T-helper 1 cell (primary cell): Measurements from ENCODE around the gene NXNL2.
A peak's percentile ranks its signal among the peaks of the same experiment; 100 is the strongest.

ENCODE experiments used
- DNase-seq, 5 donors: peaks; one replicate each; pipeline ENCODE4 v3.0.0-alpha.2; 2012 to 2020

NXNL2 gene

DNA sequence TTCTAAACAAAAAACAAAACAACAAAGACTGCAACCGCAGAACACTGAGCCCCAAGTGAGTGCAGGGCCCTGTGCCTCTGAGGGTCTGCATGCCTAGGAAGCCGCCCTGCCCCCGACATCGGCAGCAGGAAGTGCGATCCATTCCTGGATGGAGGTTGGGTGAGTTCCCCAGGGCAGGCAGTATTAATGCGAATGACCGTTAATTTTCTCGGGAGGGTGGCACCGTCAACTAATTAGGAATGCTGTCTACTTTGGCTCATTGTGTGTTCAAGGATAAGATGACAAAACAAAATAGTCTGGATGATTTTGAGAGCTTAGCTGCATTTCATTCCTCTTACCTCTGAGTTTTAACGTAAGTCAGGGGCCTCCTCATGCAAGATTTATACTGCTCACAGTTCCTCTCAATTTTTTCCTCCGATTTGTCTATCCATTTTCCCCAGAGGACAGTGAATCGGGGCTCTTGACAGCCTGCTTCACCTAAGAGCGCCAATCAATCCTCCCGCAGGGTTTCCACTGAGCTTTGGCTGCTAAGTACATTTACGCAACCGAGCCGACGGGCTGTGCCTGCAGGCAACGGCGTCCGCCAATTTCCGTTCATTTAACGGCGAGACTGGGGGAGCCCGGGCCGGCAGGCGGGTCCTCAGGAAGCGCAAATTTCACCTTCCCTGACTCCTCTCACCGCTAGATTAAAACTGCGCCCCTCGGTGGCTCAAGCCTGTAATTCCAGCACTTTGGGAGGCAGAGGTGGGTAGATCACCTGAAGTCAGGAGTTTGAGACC, 2.9 kb upstream of the NXNL2 start:
- peak in 1 of 5 donors; percentile 17 for DNase-seq

DNA sequence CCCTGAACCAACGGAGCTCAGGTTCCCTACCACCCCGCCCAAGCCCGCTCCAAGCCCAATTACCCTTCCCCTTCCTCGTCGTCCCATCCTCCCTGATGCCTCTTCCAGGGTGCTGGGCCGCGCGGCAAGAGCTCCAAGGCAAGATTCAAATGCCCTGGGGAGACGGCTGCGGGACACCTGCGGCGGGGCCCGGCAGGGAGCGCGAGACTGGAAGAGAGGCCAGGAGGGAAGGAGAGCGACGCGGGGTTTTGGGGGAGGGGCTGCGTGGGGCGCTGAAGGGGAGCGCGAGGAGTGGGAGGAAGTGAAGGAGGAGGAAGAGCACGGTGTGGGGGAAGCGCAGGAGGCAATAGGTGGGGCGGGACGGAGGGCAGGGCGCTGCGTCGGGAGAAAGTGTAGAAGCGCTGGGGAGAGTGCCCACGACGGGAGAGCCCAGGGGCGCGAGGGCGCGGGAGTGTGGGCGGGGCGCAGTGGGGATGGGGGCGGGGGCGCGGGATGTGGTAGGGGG, 975 bp upstream of the NXNL2 start:
- DNase-seq, result no peak

DNA sequence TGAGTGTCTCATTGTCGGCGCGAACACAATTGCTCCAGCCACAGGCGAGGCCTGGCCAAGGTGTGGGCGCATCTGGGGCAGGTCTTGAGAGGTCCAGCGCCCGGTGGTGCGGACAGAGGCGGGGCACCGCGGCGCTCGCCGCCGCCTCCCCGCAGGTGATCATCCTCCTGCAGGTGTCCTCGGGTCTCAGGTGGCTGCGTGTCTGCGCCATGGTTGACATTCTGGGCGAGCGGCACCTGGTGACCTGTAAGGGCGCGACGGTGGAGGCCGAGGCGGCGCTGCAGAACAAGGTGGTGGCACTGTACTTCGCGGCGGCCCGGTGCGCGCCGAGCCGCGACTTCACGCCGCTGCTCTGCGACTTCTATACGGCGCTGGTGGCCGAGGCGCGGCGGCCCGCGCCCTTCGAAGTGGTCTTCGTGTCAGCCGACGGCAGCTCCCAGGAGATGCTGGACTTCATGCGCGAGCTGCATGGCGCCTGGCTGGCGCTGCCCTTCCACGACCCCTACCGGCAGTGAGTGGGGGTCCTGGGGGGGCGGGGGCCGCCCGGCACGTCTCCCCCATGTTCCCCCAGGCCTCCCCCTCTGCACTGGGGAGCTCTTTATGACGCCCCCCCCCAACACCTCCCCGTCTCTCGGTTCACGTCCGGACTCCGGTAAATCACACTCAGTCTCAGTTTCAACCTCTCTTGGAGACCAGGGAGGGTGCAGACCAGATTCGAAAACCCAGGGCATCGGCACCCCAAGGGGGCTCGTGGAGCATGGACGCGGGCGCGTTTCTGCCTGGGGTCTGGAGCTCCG, 446 bp downstream of the NXNL2 start:
- DNase-seq, result no peak

DNA sequence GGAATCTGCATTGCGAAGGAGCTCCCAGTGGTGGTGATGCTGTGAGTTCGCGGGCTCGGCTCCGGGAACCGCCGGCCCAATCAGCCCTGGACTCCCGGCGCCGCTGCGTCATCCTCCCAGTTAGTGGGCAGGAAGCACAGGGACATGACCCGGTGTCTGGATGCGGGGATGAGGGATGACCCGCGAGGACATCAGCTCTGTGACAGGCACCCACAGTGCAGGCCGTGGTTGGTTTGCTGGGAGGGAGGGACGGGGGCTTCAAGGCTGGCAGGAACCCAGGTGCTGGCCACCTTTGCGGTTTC, 996 bp downstream of the NXNL2 start:
- no peak for DNase-seq

DNA sequence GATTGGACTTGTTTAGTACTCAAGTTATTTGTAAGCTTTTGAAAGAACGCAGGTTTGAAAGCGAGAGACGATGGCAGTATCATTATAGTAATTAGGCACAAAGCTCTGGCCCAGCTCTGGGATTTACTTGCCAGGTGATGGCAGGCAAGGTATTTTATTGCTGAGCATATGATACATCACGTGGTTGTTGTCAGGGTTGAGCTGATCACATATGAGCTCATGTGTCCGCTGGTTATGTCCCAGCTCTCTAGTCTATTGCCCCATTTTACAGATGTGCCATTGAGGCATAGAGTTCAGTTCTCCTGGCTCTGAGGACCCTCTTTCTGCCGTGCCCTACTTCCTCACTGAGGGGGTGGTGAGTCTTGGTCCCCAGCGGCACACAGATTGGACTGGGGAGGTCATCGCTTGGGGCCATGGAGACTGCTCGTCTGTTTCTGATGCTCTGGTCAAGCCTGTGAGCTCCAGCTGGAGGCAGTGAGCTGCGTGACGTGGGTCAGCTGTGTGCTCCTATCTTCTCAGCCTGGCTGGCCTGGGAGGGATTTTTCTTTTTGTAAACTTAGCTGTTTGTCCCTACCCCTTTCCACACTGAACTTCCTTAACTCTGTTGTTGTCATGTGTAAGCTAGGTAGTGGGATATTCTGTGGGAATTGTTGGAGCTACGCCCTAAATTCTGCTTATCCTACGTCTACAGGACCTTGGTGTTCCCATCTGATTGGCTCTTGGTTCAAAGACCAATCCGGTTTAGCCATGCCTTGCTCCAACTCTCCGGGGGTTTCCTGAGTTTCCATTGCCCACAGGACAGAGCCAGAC, 2.2 kb downstream of the NXNL2 start:
- DNase-seq, result no peak

DNA sequence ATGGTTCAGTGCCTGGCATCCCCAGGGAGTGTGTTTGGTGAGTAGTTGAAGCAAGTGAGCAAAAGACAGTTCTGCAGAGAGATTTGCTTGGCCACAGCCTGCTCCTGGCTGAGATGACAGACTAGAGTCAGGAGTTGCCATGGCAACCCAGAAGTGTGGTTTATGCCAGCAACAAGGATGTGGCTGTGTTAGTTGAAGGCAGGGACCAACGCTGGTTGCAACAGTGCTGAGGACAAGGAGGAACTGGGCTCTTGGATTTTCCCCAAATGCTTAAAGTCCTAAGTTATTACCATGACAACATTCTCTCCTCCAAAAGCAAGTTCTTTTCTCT, 2.7 kb downstream of the NXNL2 start:
- peak in 2 of 5 donors; percentile 6 to 70 for DNase-seq

DNA sequence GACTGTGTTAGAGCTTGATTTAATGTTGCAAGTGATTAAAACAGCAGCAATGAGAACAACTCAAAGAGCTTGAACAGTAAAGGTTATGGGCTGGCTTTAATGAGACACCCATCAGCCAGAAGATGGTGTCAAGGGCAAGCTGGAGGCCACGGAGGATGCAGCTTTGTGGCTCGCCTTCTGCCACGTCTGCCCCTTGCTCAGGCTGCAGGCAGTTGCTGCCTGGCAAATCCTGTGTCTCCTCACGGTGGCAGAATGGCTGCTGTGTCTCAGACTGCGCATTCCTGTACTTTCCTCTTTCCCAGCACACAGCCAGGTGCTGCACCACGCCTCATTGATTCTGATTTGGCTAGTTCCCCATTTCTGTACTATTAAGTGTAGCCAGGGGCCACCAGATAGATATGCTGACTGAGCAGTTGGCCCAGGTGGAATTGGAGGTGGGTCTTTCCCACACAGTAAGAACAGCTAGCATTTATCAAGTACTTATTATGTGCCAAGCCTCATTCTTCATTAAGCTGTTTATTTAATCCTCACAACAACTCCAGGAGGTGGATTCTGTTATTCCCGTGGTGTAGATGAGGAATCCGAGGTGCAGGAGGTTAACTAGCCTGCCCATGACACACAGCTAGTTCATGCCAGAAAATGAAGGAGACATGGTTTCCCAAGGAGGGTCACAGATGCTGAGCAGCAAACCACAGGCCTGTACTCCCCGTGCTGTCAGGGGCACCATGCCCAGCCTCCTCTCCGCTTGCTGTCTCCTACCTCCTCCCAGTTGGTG, 3.5 kb downstream of the NXNL2 start:
- no peak for DNase-seq

DNA sequence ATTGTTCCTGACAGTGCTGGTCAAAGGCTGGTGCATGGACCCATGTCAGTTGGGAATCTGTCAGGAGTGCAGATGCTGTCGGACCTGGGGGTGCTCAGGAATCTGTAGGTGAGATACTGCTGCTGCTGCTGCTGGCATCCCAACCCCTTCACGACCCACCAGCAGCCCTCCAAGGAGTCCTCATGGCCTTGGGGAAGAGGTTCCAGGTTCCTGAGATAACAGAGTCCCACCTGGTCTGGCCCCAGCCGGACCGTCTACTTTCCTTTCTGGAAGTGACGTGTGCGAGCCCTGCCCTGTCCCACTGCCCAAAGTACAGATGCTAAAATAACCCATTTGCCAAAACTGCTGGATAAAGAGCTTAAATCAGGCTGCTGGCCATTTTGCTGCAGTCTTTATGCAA, 4.3 kb downstream of the NXNL2 start:
- no peak for DNase-seq

DNA sequence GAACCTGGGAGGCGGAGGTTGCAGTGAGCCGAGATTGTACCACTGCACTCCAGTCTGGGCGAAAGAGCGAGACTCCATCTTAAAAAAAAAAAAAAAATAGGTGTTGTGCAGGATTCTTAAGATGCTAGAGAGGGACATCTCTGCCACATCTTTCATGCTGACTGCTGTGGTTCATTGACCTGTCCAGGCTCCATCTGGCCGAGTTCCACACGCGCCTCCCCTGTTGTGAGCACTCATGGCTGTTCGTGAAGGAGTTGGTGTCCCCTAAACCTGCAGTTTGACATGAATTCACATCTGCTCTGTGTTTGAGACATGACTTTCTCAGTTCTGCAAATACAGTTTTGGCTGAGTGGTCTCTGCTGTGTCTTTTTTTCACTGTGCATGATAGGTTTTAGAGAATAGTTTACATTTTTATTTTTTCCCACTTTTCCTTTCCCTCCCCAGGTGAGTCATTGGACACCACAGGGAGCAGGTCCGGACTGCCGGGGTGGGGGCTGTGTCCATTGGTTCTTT, 5.3 kb downstream of the NXNL2 start:
- DNase-seq, result no peak

DNA sequence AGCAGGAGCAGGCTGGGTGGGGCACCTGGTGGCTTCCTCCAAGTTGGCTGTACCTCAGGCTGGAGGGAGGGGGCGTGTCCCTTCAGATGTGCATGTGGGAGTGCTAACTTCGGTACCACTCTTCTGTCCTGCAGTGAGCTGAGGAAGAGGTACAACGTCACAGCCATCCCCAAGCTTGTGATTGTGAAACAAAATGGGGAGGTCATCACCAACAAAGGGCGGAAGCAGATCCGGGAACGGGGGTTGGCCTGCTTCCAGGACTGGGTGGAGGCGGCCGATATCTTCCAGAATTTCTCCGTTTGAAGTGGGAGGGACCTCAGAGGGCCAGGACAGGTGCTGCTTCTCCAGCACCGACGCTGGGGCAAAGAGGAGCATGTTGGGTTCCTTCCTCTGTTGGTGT, 9.3 kb downstream of the NXNL2 start:
- DNase-seq, result no peak

DNA sequence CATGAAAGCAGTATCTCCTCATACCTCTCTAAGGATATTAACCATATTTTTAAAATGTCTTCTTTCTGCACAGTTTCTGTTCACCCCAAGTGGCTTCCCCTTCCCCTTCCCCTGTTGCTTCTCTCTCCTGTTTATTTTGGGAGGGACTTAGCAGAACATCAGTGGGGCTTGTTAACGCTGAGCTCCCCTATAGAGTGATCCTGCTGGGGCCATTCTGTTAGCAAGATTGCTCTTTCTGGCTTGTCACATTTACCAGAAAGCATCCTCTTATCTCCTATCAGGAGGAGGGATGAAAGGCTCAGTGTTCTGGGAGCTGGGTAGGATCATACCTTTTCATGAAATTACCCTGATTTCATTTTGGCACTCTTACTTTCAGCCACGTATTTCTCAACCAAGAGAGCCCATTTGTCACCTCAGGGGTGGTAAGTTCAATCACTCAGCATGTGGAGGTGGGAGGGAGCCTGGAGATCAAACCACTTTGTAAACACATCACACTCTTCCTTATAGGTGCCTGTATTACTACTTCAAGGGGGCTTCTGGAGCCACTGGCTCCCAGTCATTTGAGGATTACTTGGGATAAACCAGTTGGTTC, 16.7 kb downstream of the NXNL2 start:
- no peak for DNase-seq

DNA sequence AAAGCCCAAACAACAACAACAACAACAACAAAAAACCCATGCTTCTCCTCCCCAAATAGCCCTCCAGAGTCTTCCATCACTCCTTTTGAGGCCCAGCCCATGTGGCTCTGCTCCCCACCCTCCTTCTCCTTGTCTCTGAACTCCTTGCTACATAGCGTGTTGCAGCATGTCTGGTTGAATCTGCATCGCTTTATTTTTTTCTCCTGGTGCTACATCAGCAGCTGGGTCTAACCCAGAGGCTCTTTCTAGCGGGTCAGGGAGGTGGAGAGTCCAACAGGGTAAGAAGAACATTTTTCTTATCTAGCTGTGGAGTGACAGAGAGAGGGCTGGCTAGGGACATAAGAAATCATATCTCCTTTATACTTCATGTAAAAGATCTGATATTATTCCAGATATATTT, 18.4 kb downstream of the NXNL2 start:
- no peak for DNase-seq

DNA sequence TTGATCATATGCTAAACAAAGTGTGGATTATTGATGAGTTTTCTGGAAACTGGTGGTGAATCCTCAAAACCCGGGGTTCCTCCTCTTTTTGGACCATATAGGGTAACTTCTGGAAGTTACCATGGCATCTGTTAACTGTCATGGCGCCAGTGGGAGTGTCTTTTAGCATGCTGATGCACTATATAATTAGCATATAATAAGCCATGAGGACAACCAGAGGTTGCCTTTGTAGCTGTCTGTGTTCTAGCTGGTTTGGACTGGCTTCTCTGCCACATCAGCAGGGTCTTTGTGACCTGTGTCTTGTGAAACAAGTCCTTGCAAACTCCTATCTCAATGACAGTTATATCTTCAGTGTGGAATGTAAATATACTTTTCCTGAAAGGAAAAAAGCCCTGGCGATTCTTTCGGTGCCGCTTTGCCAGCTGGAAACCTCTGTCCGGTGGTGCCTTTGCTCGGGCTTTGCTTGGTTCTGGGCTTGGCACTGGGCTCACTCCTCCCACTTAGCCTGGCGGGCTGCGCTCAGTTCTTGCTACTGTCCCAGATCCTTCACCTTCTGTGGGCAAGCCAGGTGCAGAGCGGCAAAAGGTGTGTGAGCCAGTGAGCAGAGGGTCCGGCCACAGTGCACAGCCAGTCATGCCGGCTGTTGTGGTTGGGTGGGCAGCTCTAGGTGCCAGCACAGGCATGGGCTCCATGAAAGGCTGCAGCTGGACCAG, 20.4 kb downstream of the NXNL2 start:
- DNase-seq, result no peak

DNA sequence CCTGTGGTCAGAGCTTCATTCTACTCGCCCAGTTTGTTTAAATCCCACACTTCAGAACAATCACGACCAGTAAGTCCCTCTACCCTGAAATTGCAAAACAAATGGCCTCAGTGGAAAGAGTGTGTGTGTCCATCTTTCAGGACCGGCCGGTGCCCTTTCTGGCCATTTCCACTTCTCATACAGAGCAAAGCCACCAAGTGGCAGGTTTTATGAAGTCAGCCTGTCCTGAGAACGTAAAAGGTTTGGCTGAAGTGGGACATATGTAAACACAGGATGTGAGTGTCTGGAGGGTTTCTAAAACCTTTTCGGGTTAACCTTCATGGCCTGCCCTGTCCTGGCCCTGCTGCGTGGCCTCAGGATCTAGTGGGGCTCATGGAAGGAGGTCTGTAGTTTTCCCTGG, 24.7 kb downstream of the NXNL2 start:
- DNase-seq, result no peak

DNA sequence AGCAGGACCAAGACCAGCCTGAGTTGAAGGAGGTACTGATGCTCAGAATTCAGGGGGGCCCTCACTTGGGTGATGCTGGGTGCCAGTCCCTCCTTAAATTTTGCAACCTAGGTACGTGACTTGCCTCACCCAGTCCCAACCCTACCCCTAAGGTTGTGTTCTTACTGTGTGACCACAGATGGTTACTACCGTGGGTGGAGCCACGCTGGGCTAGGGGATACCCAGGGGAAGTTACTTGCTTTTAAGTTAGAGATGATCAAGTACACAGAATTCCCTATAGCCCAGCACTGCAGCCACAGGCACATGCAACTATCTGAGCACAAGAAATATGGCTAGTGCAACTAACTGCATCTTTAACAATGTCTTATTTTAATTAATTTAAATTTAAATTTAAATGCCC, 32.9 kb downstream of the NXNL2 start:
- peak in 1 of 5 donors; percentile 15 for DNase-seq

DNA sequence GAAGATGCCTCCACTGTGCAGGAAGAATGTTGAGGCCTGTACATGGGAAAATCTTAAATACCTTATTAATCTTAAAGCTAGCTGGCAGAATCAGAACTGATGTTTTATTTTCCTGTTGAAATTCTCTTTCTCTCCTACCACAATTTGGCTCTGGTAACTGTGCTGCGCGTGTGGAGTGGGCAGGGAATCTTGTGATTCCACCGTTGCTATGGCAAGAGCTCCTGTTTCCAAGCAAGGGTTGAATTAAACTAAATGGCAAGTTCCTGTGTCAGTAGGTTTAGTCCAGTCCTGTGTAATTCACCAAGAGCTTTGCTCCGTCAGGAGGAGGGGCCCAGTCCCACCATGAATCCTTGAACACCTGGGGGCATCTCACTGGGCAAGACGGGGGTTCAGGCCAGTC, 36.4 kb downstream of the NXNL2 start:
- DNase-seq, result no peak

DNA sequence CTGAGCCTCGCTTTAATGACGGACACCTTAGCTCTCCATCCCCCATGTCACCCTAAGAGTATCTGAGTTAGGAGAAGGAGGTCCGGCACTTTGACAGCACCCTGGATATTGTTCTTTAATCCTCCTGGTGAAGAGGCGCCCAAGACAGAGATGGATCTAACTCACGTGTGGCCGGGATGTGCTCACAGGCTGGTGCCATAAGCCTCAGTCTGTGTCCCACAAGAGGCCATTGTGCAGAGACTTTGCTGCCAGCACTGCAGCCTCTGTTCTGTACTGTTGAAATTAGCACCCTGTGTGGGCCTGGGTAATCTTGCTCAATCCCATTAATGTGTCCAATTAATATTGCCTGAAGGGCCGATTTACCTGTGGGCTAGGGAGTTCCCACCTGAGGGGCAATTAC, 37.7 kb downstream of the NXNL2 start:
- no peak for DNase-seq

DNA sequence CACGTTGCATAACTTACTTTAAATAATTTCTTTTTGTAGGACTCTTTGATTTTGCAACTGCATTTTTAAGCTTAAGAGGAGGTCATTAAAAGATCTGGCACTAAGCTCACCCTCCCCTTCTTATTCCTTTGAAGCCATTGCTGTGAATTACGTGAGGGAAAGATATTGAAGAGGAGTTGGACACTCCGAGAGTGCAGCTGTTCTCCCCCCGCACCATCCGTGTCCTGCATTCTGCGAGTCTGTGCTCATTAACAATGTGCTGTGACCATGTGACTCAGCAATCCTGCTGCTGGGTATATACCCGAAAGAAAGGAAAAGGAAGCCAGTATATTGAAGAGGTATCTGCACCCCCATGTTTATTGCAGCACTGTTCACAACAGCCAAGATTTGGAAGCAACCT, 40.0 kb downstream of the NXNL2 start:
- DNase-seq, result no peak

DNA sequence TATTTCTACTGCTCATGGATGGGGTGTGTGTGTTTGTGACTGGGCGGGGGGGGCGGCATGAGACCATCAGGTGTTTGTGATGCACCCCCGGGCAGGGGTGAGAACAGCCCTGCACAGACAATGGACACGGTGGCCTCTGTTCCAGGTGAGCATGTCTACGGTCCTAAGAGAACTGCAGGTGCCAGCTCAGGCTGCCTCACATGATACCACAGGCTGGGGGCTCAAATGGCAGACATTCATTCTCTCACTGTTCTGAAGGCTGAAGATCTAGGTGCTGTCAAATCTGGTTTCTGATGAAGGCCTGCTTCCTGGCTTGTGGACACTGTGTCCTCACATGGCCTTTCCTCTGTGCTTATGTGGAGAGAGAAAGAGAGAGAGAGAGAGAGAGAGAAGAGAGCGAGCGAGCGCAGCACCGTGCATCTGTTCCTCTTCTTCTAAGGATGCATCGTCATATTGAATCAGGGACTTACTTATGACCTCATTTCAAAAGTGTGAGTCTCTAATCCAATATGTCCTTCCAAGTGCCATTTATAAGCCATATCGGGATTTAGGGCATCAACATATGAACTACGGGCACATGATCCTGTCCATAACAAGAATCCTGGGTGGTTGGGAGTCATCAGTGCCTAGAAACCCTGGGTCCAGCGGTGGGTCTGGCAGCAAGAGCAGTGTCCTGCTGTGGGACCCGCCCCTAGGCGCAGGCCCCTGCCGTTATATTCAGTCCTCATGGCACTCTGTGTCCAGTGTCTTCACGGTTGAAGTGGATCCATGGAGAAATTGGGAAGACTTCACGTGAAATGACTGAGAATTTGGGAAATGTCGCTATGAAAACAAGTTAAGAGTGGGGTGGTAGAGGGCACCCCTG, 42.5 kb downstream of the NXNL2 start:
- no peak for DNase-seq
